SK-N-SH treated with all-trans-retinoic acid at 6 μM for 48 hours (cell line): ENCODE measurements around the gene MSMB.

Source experiments
- ATAC-seq: fragments of 200-7000 bp; cut with Tn5 transposase; 3 replicates; pipeline ENCODE4 v1.9.1; 2020; ENCODE audit warnings: mild to moderate bottlenecking, moderate library complexity
- ARNTL ChIP-seq: fragments of 450-650 bp; formaldehyde crosslinking; IDR thresholded peaks from 2 replicates; pipeline ENCODE4 v1.5.0; 2020; ENCODE audit warnings: low read depth, mild to moderate bottlenecking, moderate library complexity, borderline replicate concordance
- BACH2 ChIP-seq: fragments of 250-450 bp; sonication (Bioruptor Pico); IDR thresholded peaks from 2 replicates; pipeline ENCODE4 v1.9.0; 2021; ENCODE audit warnings: mild to moderate bottlenecking, borderline replicate concordance
- CSDC2 ChIP-seq: fragments of 250-450 bp; sonication (Bioruptor Pico); IDR thresholded peaks from 2 replicates; pipeline ENCODE4 v1.5.0; 2020; ENCODE audit warnings: mild to moderate bottlenecking, moderate library complexity
- ESRRG ChIP-seq: fragments of 250-450 bp; sonication (Bioruptor Pico); IDR thresholded peaks from 2 replicates; pipeline ENCODE4 v1.6.1; 2021; ENCODE audit warnings: mild to moderate bottlenecking
- GLIS3 ChIP-seq: fragments of 250-450 bp; sonication (Bioruptor Pico); IDR thresholded peaks from 2 replicates; pipeline ENCODE4 v1.5.0; 2020; ENCODE audit warnings: mild to moderate bottlenecking, moderate library complexity
- ISL1 ChIP-seq: fragments of 250-450 bp; sonication (Bioruptor Pico); IDR thresholded peaks from 2 replicates; pipeline ENCODE4 v2.1.2; 2022; ENCODE audit warnings: mild to moderate bottlenecking, moderate library complexity
- OSR1 ChIP-seq: fragments of 250-450 bp; sonication (Bioruptor Pico); IDR thresholded peaks from 2 replicates; pipeline ENCODE4 v1.8.0; 2022; ENCODE audit warnings: moderate library complexity, mild to moderate bottlenecking, inconsistent platforms
- POU6F1 ChIP-seq: fragments of 250-450 bp; sonication (Bioruptor Pico); IDR thresholded peaks from 2 replicates; pipeline ENCODE4 v1.8.0; 2021; ENCODE audit warnings: low read depth, mild to moderate bottlenecking, moderate library complexity, borderline replicate concordance
- PPARA ChIP-seq: fragments of 250-450 bp; sonication (Bioruptor Pico); IDR thresholded peaks from 2 replicates; pipeline ENCODE4 v1.5.0; 2020; ENCODE audit warnings: mild to moderate bottlenecking, borderline replicate concordance
- RARB ChIP-seq: fragments of 250-450 bp; sonication (Bioruptor Pico); IDR thresholded peaks from 2 replicates; pipeline ENCODE4 v1.8.0; 2021; ENCODE audit warnings: mild to moderate bottlenecking, moderate library complexity
- SNAI2 ChIP-seq: fragments of 250-450 bp; sonication (Bioruptor Pico); IDR thresholded peaks from 2 replicates; pipeline ENCODE4 v1.5.0; 2020; ENCODE audit warnings: mild to moderate bottlenecking, moderate library complexity
- TCF4 ChIP-seq: fragments of 250-450 bp; sonication (Bioruptor Pico); IDR thresholded peaks from 2 replicates; pipeline ENCODE4 v1.8.0; 2021; ENCODE audit warnings: mild to moderate bottlenecking, moderate library complexity, borderline replicate concordance
- TOX ChIP-seq: fragments of 250-450 bp; sonication (Bioruptor Pico); IDR thresholded peaks from 2 replicates; pipeline ENCODE4 v1.8.0; 2021; ENCODE audit warnings: mild to moderate bottlenecking, moderate library complexity, borderline replicate concordance
- TSHZ2 ChIP-seq: fragments of 250-450 bp; sonication (Bioruptor Pico); IDR thresholded peaks from 2 replicates; pipeline ENCODE4 v1.5.0; 2020; ENCODE audit warnings: mild to moderate bottlenecking, moderate library complexity
- ZC3H10 ChIP-seq: fragments of 250-450 bp; sonication (Bioruptor Pico); IDR thresholded peaks from 2 replicates; pipeline ENCODE4 v1.5.1; 2021; ENCODE audit warnings: mild to moderate bottlenecking, moderate library complexity
- ZFP3 ChIP-seq: fragments of 250-450 bp; sonication (Bioruptor Pico); IDR thresholded peaks from 2 replicates; pipeline ENCODE4 v1.5.0; 2020; ENCODE audit warnings: mild to moderate bottlenecking, moderate library complexity
- ZFP30 ChIP-seq: fragments of 450-650 bp; formaldehyde crosslinking; IDR thresholded peaks from 2 replicates; pipeline ENCODE4 v1.5.0; 2022; ENCODE audit warnings: mild to moderate bottlenecking, moderate library complexity
- ZNF565 ChIP-seq: fragments of 450-650 bp; formaldehyde crosslinking; conservative IDR thresholded peaks from 2 replicates; pipeline ENCODE4 v1.5.0; 2020; ENCODE audit warnings: low read depth, mild to moderate bottlenecking, moderate library complexity
- ZNF70 ChIP-seq: fragments of 450-650 bp; formaldehyde crosslinking; IDR thresholded peaks from 2 replicates; pipeline ENCODE4 v1.5.0; 2020; ENCODE audit warnings: mild to moderate bottlenecking, moderate library complexity
- ZNF8 ChIP-seq: fragments of 450-650 bp; formaldehyde crosslinking; IDR thresholded peaks from 2 replicates; pipeline ENCODE4 v1.5.0; 2020; ENCODE audit warnings: mild to moderate bottlenecking, moderate library complexity
- TF ChIP-seq, protein P1 (sequence below): fragments of 250-450 bp; sonication (Bioruptor Pico); IDR thresholded peaks from 2 replicates; pipeline ENCODE4 v1.5.1; 2020; ENCODE audit warnings: low read depth, mild to moderate bottlenecking, moderate library complexity
- TF ChIP-seq, protein P2 (sequence below): fragments of 250-450 bp; sonication (Bioruptor Pico); IDR thresholded peaks from 2 replicates; pipeline ENCODE4 v1.5.1; 2021; ENCODE audit warnings: mild to moderate bottlenecking, moderate library complexity

The MSMB gene

DNA sequence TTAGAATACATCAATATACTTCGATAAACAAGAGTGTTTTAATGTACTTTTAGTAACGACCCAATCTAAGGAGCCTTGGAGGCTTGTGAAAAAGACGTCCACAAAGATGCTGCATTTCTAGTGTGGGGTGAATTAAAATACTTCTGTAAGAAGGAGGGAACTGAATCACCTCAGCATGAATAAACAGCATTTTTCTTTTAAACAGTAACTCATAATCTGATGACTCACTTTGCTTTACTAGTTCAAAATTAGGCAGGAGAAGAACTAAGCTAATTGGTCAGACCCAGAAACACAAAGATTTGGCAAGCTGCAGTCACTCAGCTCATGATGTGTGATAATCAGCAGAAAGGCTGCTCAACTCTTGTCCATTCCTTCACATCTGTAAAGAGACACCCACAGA is 39.9 kb downstream of the MSMB start:
- TF ChIP-seq TSHZ2 (no peak), TOX (CRISPR knock-in tag) (no peak), RARB (CRISPR knock-in tag) (no peak), ZNF8 (CRISPR knock-in tag) (no peak), ZFP3 (no peak), ZFP30 (CRISPR knock-in tag) (no peak), ZNF70 (no peak), SNAI2 (CRISPR knock-in tag) (no peak), TCF4 (no peak), CSDC2 (no peak), ISL1 (CRISPR knock-in tag) (no peak), PPARA (CRISPR knock-in tag) (no peak), ESRRG (CRISPR knock-in tag) (no peak), ZNF565 (no peak), POU6F1 (CRISPR knock-in tag) (no peak), BACH2 (no peak), ZC3H10 (no peak), GLIS3 (CRISPR knock-in tag) (no peak)
- TF ChIP-seq, protein P1, sequence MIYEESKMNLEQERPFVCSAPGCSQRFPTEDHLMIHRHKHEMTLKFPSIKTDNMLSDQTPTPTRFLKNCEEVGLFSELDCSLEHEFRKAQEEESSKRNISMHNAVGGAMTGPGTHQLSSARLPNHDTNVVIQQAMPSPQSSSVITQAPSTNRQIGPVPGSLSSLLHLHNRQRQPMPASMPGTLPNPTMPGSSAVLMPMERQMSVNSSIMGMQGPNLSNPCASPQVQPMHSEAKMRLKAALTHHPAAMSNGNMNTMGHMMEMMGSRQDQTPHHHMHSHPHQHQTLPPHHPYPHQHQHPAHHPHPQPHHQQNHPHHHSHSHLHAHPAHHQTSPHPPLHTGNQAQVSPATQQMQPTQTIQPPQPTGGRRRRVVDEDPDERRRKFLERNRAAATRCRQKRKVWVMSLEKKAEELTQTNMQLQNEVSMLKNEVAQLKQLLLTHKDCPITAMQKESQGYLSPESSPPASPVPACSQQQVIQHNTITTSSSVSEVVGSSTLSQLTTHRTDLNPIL (CRISPR knock-in tag) = no peak
- TF ChIP-seq, protein P2, sequence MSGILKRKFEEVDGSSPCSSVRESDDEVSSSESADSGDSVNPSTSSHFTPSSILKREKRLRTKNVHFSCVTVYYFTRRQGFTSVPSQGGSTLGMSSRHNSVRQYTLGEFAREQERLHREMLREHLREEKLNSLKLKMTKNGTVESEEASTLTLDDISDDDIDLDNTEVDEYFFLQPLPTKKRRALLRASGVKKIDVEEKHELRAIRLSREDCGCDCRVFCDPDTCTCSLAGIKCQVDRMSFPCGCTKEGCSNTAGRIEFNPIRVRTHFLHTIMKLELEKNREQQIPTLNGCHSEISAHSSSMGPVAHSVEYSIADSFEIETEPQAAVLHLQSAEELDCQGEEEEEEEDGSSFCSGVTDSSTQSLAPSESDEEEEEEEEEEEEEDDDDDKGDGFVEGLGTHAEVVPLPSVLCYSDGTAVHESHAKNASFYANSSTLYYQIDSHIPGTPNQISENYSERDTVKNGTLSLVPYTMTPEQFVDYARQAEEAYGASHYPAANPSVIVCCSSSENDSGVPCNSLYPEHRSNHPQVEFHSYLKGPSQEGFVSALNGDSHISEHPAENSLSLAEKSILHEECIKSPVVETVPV = no peak
- peak; percentile 62 for ATAC-seq

DNA sequence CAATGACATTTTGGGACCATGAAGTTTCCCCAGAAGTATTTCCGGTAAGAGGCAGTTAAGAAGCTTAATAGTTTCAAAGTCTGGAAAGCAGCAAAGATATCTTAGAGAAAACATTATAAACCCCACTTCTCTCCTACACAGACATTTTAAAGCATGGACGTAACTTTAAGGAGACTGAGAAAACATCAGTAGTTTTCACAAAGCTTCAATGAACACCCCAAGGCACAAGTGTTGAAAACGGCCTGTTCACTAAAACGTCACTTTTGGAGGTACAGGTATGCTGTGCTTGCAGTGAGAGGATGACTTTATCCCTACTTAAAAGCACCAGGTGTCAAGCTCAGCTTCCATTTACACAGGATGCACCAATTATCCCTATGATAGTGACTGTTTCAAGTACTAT is 40.7 kb downstream of the MSMB start:
- no peak for TF ChIP-seq RARB (CRISPR knock-in tag)
- TF ChIP-seq PPARA (CRISPR knock-in tag) = no peak
- TF ChIP-seq ZFP30 (CRISPR knock-in tag) = no peak
- TF ChIP-seq ARNTL = no peak
- TF ChIP-seq BACH2 = no peak
- TF ChIP-seq ZNF8 (CRISPR knock-in tag) = no peak
- no peak for TF ChIP-seq ZNF565
- TF ChIP-seq, protein P2 = no peak
- TF ChIP-seq ESRRG (CRISPR knock-in tag) = no peak
- TF ChIP-seq CSDC2 = no peak
- no peak for TF ChIP-seq TOX (CRISPR knock-in tag)
- TF ChIP-seq GLIS3 (CRISPR knock-in tag) = no peak
- no peak for TF ChIP-seq TCF4
- TF ChIP-seq SNAI2 (CRISPR knock-in tag) = no peak
- no peak for TF ChIP-seq OSR1 (CRISPR knock-in tag)
- TF ChIP-seq ZNF70 = no peak
- no peak for TF ChIP-seq ZFP3
- ATAC-seq = no peak

DNA sequence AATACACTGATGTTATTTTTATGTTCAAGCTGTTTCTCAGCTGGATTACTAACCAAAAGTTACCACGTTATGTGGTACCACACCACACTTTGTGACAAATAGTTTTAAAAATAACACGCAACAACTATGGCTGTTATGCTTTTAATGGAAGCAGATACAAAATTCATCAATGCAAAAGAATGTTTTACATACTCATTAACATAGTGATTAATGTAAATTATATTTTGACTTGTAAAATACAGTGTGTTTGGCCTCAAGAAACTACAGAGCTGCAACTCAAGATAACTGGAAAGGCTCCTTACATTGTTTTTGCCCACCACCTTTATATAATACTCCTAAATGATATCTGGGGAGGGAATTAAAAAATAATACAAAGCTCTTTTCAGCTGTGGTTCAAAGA is 41.1 kb downstream of the MSMB start:
- TF ChIP-seq, protein P2 = no peak
- TF ChIP-seq ISL1 (CRISPR knock-in tag) = no peak
- no peak for TF ChIP-seq ZNF70
- no peak for TF ChIP-seq BACH2
- no peak for ATAC-seq
